GM18505 (cell line): ENCODE results near the gene ARL4C.

Experiments
- ATAC-seq: cut with Tn5 transposase; IDR thresholded peaks from one replicate; pipeline ENCODE4 v1.9.1; 2021; ENCODE audit not compliant: unreplicated experiment
- POLR2A ChIP-seq: IDR thresholded peaks from 4 replicates; pipeline ENCODE4 v1.6.1; 2011; ENCODE audit warnings: borderline replicate concordance; ENCODE audit not compliant: insufficient read depth, insufficient read length; ENCODE audit errors: extremely low read depth

The ARL4C gene

GRCh38 chr2:234496835-234497593 is at the start of gene ARL4C:
Gene ARL4C (minus strand): TSS chr2:234497081. CDS start chr2:234496586, 495 bp downstream.
- no peak for TF ChIP-seq POLR2A
- peak; percentile 49 for ATAC-seq

- no peak for ATAC-seq
- no peak for TF ChIP-seq POLR2A
Measured at GRCh38 chr2:234544659-234545611, 48.1 kb upstream of the ARL4C start.

GRCh38 chr2:234542742-234543141 is 45.9 kb upstream of the ARL4C start:
- no peak for ATAC-seq
- TF ChIP-seq POLR2A, result no peak

- no peak for ATAC-seq
Measured at GRCh38 chr2:234537929-234538328, 41.0 kb upstream of the ARL4C start.

GRCh38 chr2:234536178-234536965 is 39.5 kb upstream of the ARL4C start:
- no peak for ATAC-seq
- TF ChIP-seq POLR2A, result no peak

More at GRCh38 chr2:234537929-234538328, 41.0 kb upstream of the ARL4C start:
- no peak for TF ChIP-seq POLR2A

GRCh38 chr2:234535464-234535863 is 38.6 kb upstream of the ARL4C start:
- no peak for ATAC-seq

GRCh38 chr2:234534515-234534914 is 37.6 kb upstream of the ARL4C start:
- ATAC-seq, result no peak
- TF ChIP-seq POLR2A, result no peak

More at GRCh38 chr2:234535464-234535863, 38.6 kb upstream of the ARL4C start:
- no peak for TF ChIP-seq POLR2A

- TF ChIP-seq POLR2A, result no peak
- no peak for ATAC-seq
Measured at GRCh38 chr2:234533626-234534025, 36.7 kb upstream of the ARL4C start.

- no peak for ATAC-seq
Measured at GRCh38 chr2:234528410-234529148, 31.7 kb upstream of the ARL4C start.

GRCh38 chr2:234526711-234527110 is 29.8 kb upstream of the ARL4C start:
- TF ChIP-seq POLR2A, result no peak
- ATAC-seq, result no peak

More at GRCh38 chr2:234528410-234529148, 31.7 kb upstream of the ARL4C start:
- no peak for TF ChIP-seq POLR2A

- no peak for TF ChIP-seq POLR2A
- ATAC-seq, result no peak
Measured at GRCh38 chr2:234521536-234521935, 24.7 kb upstream of the ARL4C start.

- no peak for TF ChIP-seq POLR2A
- ATAC-seq, result no peak
Measured at GRCh38 chr2:234518986-234519642, 22.2 kb upstream of the ARL4C start.
